NCI-H2227 (cell line): ENCODE measurements around the gene MEPE.

Source experiments
- DNase-seq: peaks from one replicate; lab custom pipeline; 2025; ENCODE audit not compliant: unreplicated experiment; lab: John Stamatoyannopoulos, UW

MEPE gene

GRCh38 chr4:87839592-87839946 is 6.8 kb downstream of the MEPE start:
- no peak for DNase-seq

- no peak for DNase-seq
Measured at GRCh38 chr4:87840149-87840548, 7.4 kb downstream of the MEPE start.

- DNase-seq = no peak
Measured at GRCh38 chr4:87843936-87844335, 11.2 kb downstream of the MEPE start.

- DNase-seq = no peak
Measured at GRCh38 chr4:87844452-87844851, 11.7 kb downstream of the MEPE start.

GRCh38 chr4:87846226-87846625 is 13.5 kb downstream of the MEPE start:
- no peak for DNase-seq

GRCh38 chr4:87848622-87849351 is 16.0 kb downstream of the MEPE start:
- peak; percentile 13 for DNase-seq

GRCh38 chr4:87849612-87850011 is 16.8 kb downstream of the MEPE start:
- DNase-seq = no peak

GRCh38 chr4:87851332-87851731 is 18.6 kb downstream of the MEPE start:
- no peak for DNase-seq

GRCh38 chr4:87851953-87852352 is 19.2 kb downstream of the MEPE start:
- DNase-seq = no peak

- DNase-seq = peak; percentile 15
Measured at GRCh38 chr4:87853108-87853507, 20.3 kb downstream of the MEPE start.

GRCh38 chr4:87853891-87854290 is 21.1 kb downstream of the MEPE start:
- no peak for DNase-seq

- DNase-seq = no peak
Measured at GRCh38 chr4:87855559-87855958, 22.8 kb downstream of the MEPE start.

- no peak for DNase-seq
Measured at GRCh38 chr4:87856816-87857215, 24.0 kb downstream of the MEPE start.

- DNase-seq = no peak
Measured at GRCh38 chr4:87857789-87858188, 25.0 kb downstream of the MEPE start.

GRCh38 chr4:87862236-87862635 is 29.5 kb downstream of the MEPE start:
- no peak for DNase-seq

- no peak for DNase-seq
Measured at GRCh38 chr4:87863486-87863885, 30.7 kb downstream of the MEPE start.

- no peak for DNase-seq
Measured at GRCh38 chr4:87864321-87864720, 31.6 kb downstream of the MEPE start.

GRCh38 chr4:87865288-87865687 is 32.5 kb downstream of the MEPE start:
- no peak for DNase-seq

GRCh38 chr4:87865960-87866598 is 33.3 kb downstream of the MEPE start:
- DNase-seq = no peak

- no peak for DNase-seq
Measured at GRCh38 chr4:87868522-87868921, 35.8 kb downstream of the MEPE start.

GRCh38 chr4:87872028-87872427 is 39.3 kb downstream of the MEPE start:
- no peak for DNase-seq

GRCh38 chr4:87875191-87875590 is 42.4 kb downstream of the MEPE start:
- DNase-seq = no peak

- DNase-seq = no peak
Measured at GRCh38 chr4:87880106-87880505, 47.3 kb downstream of the MEPE start.
